H9 (cell line): ENCODE measurements around the gene ISM2. TPM values are rescaled to one million over a fixed set of nuclear protein-coding genes. Genes with fewer than 3 reads are reported as not detected.

Source experiments
- DNase-seq: peaks from one replicate; pipeline ENCODE4 v3.0.0-alpha.2; 2017
- H2AFZ ChIP-seq: one replicate; pipeline ENCODE4 v1.6.1; 2013; ENCODE audit warnings: mild to moderate bottlenecking, low read length, control low read depth, moderate library complexity
- H2AK5ac ChIP-seq: 2 replicates; pipeline ENCODE4 v1.6.1; 2013; ENCODE audit warnings: low read length, control low read depth, mixed read lengths; ENCODE audit not compliant: insufficient read length
- H2BK120ac ChIP-seq: one replicate; pipeline ENCODE4 v1.6.1; 2013; ENCODE audit warnings: low read depth, mild to moderate bottlenecking, low read length, control low read depth, inconsistent platforms; ENCODE audit not compliant: poor library complexity, severe bottlenecking
- H2BK12ac ChIP-seq: 2 replicates; pipeline ENCODE4 v1.6.1; 2013; ENCODE audit warnings: low read length, control low read depth, mixed read lengths, low read depth; ENCODE audit not compliant: insufficient read length
- H2BK15ac ChIP-seq: 2 replicates; pipeline ENCODE4 v1.6.1; 2013; ENCODE audit warnings: low read depth, low read length, control low read depth
- H2BK20ac ChIP-seq: one replicate; pipeline ENCODE4 v1.6.1; 2013; ENCODE audit warnings: low read depth, mild to moderate bottlenecking, low read length, control low read depth, inconsistent platforms; ENCODE audit not compliant: poor library complexity, severe bottlenecking
- H2BK5ac ChIP-seq: 2 replicates; pipeline ENCODE4 v1.6.1; 2013; ENCODE audit warnings: low read length, control low read depth, mixed read lengths; ENCODE audit not compliant: insufficient read length
- H3K14ac ChIP-seq: 2 replicates; pipeline ENCODE4 v1.6.1; 2013; ENCODE audit warnings: low read length, control low read depth; ENCODE audit not compliant: insufficient read depth
- H3K18ac ChIP-seq: 2 replicates; pipeline ENCODE4 v1.6.1; 2013; ENCODE audit warnings: low read depth, mild to moderate bottlenecking, mixed read lengths, low read length, control low read depth; ENCODE audit not compliant: insufficient read length
- H3K23ac ChIP-seq: 2 replicates; pipeline ENCODE4 v1.6.1; 2013; ENCODE audit warnings: low read length, control low read depth, mixed read lengths, low read depth; ENCODE audit not compliant: insufficient read length
- H3K23me2 ChIP-seq: 2 replicates; pipeline ENCODE4 v1.6.1; 2013; ENCODE audit warnings: low read depth, mild to moderate bottlenecking, mixed read lengths, low read length, control low read depth; ENCODE audit not compliant: insufficient read length, poor library complexity, severe bottlenecking
- H3K27ac ChIP-seq: 2 replicates; pipeline ENCODE4 v1.5.1; 2013; ENCODE audit warnings: low read length, control low read depth, mixed read lengths, low read depth; ENCODE audit not compliant: insufficient read length
- H3K27me3 ChIP-seq: 2 replicates; pipeline ENCODE4 v1.6.1; 2013; ENCODE audit warnings: low read length, control low read depth, inconsistent platforms; ENCODE audit not compliant: insufficient read depth
- H3K4ac ChIP-seq: 2 replicates; pipeline ENCODE4 v1.6.1; 2013; ENCODE audit warnings: low read depth, mild to moderate bottlenecking, control low read depth, inconsistent platforms, low read length, moderate library complexity
- H3K4me1 ChIP-seq: 2 replicates; pipeline ENCODE4 v1.6.1; 2013; ENCODE audit warnings: low read length, control low read depth, inconsistent platforms; ENCODE audit not compliant: insufficient read depth
- H3K4me2 ChIP-seq: 2 replicates; pipeline ENCODE4 v1.6.1; 2013; ENCODE audit warnings: low read length, control low read depth, mixed read lengths; ENCODE audit not compliant: insufficient read length, insufficient read depth
- H3K56ac ChIP-seq: 2 replicates; pipeline ENCODE4 v1.6.1; 2013; ENCODE audit warnings: low read depth, mild to moderate bottlenecking, mixed read lengths, low read length, control low read depth; ENCODE audit not compliant: insufficient read length
- H3K79me1 ChIP-seq: 2 replicates; pipeline ENCODE4 v1.6.1; 2013; ENCODE audit warnings: low read depth, mild to moderate bottlenecking, moderate library complexity, low read length, control low read depth, inconsistent platforms; ENCODE audit not compliant: insufficient read depth, poor library complexity, severe bottlenecking
- H3K79me2 ChIP-seq: 2 replicates; pipeline ENCODE4 v1.6.1; 2013; ENCODE audit warnings: low read length, control low read depth, inconsistent platforms; ENCODE audit not compliant: insufficient read depth
- H3K9ac ChIP-seq: 2 replicates; pipeline ENCODE4 v1.6.1; 2013; ENCODE audit warnings: low read length, control low read depth, mixed read lengths; ENCODE audit not compliant: insufficient read length; ENCODE audit errors: extremely low read depth
- H3K9me3 ChIP-seq: one replicate; pipeline ENCODE4 v1.6.1; 2013; ENCODE audit warnings: low read depth, low read length, inconsistent platforms; ENCODE audit not compliant: control insufficient read depth
- H3T11ph ChIP-seq: one replicate; pipeline ENCODE4 v1.6.1; 2013; ENCODE audit warnings: mild to moderate bottlenecking, low read length, control low read depth, inconsistent platforms
- H4K20me1 ChIP-seq: one replicate; pipeline ENCODE4 v1.6.1; 2013; ENCODE audit not compliant: control insufficient read depth, insufficient read length, insufficient read depth
- H4K5ac ChIP-seq: 2 replicates; pipeline ENCODE4 v1.6.1; 2013; ENCODE audit warnings: low read depth, mild to moderate bottlenecking, mixed read lengths, low read length, control low read depth; ENCODE audit not compliant: insufficient read length
- H4K8ac ChIP-seq: replicated peaks from 2 replicates; pipeline ENCODE4 v1.6.1; 2013; ENCODE audit warnings: low read length, control low read depth, mixed read lengths, low read depth; ENCODE audit not compliant: insufficient read length
- H4K91ac ChIP-seq: 2 replicates; pipeline ENCODE4 v1.6.1; 2013; ENCODE audit warnings: low read depth, mild to moderate bottlenecking, moderate library complexity, mixed read lengths, low read length, control low read depth; ENCODE audit not compliant: insufficient read length
- H3K27ac Mint-ChIP-seq, 3 experiments: 2 replicates in 2 of 3; 3 replicates in 1 of 3; pipeline ENCODE4 v1.8.0; 2020 to 2021; ENCODE audit warnings: mixed read lengths in 3 of 3, mild to moderate bottlenecking in 1 of 3, moderate library complexity in 1 of 3
- H3K27me3 Mint-ChIP-seq: 2 replicates; pipeline ENCODE4 v1.8.0; 2021; ENCODE audit warnings: low read depth, mild to moderate bottlenecking, moderate library complexity, mixed read lengths
- H3K36me3 Mint-ChIP-seq, 3 experiments: 2 replicates in 2 of 3; 3 replicates in 1 of 3; pipeline ENCODE4 v1.8.0; 2020 to 2021; ENCODE audit warnings: low read depth in 3 of 3, mixed read lengths in 3 of 3; ENCODE audit not compliant: insufficient read depth in 1 of 3
- H3K4me1 Mint-ChIP-seq, 2 experiments: 2 replicates each; pipeline ENCODE4 v1.8.0; 2020; ENCODE audit warnings: mixed read lengths in 2 of 2
- H3K4me3 Mint-ChIP-seq, 2 experiments: 2 replicates in 1 of 2; 3 replicates in 1 of 2; pipeline ENCODE4 v1.8.0; 2020 to 2021; ENCODE audit warnings: mild to moderate bottlenecking in 2 of 2, mixed read lengths in 2 of 2, moderate library complexity in 1 of 2
- H3K9me3 Mint-ChIP-seq, 2 experiments: 2 replicates in 1 of 2; 3 replicates in 1 of 2; pipeline ENCODE4 v1.8.0; 2020; ENCODE audit warnings: mild to moderate bottlenecking in 2 of 2, mixed read lengths in 2 of 2, moderate library complexity in 1 of 2
- CTCF ChIP-seq: fragments of 200-600 bp; sonication (generic); conservative IDR thresholded peaks from 3 replicates; pipeline ENCODE4 v1.8.0; 2021; ENCODE audit warnings: antibody characterized with exemption, mild to moderate bottlenecking
- WGBS: extraction: QIAGEN DNeasy Blood & Tissue Kit; methylation state at CpG from one replicate; pipeline ENCODE4 v1.1.7; 2013; ENCODE audit warnings: missing lambda C conversion rate, low lambda C conversion rate, mixed read lengths; ENCODE audit not compliant: insufficient read length; ENCODE audit errors: extremely low coverage; 5-methylcytosine and 5-hydroxymethylcytosine counted together
- total RNA-seq: library from RNA; stranded (reverse); gene quantifications from 2 replicates; pipeline ENCODE4 v1.2.1, GENCODE V29; 2021

Gene ISM2
- total RNA-seq, 1 experiment from 2014 or later = 0.39 TPM

- no peak overlapping the region for H3K27ac ChIP-seq
- no peaks in the 10 kb centered on the region for H3K9me3 ChIP-seq
- H3K79me1 ChIP-seq = no peaks in the 10 kb centered on the region
- no peak overlapping the region for H2BK15ac ChIP-seq
- H2BK20ac ChIP-seq = no peak overlapping the region
- H3K79me2 ChIP-seq = no peaks in the 10 kb centered on the region
- H3K18ac ChIP-seq = no peak overlapping the region
- Mint-ChIP-seq H3K4me3 (no peak overlapping the region; a peak in 1 of 5 replicates), H3K36me3 (peaks cover 0 to 28% (median 20%) of the 10 kb centered on the region in 3 experiments; a peak in 6 of 7 replicates), H3K27ac (peak overlapping the region in 1 of 3 experiments; percentile 53; a peak in 2 of 7 replicates), H3K27me3 (no peaks in the 10 kb centered on the region), H3K4me1 (peaks cover 2 to 4% of the 10 kb centered on the region in 2 experiments), H3K9me3 (no peaks in the 10 kb centered on the region)
- no peak overlapping the region for H2AFZ ChIP-seq
- no peak overlapping the region for H3T11ph ChIP-seq
- no peak overlapping the region for H4K8ac ChIP-seq
- no peaks in the 10 kb centered on the region; the same call in 1 of the 2 replicates for H3K27me3 ChIP-seq
- DNase-seq = no peak
- H3K4me2 ChIP-seq = no peak overlapping the region
- no peak overlapping the region for H3K4ac ChIP-seq
- no peaks in the 10 kb centered on the region for H3K4me1 ChIP-seq
- no peak overlapping the region for H2BK5ac ChIP-seq
- no peaks in the 10 kb centered on the region for H3K23me2 ChIP-seq
- no peak overlapping the region for H3K14ac ChIP-seq
- H4K5ac ChIP-seq = no peak overlapping the region
- no peak for TF ChIP-seq CTCF
- H3K9ac ChIP-seq = no peak overlapping the region
- H4K91ac ChIP-seq = no peak overlapping the region
- no peak overlapping the region for H3K56ac ChIP-seq
- H2BK12ac ChIP-seq = no peak overlapping the region
- no peak overlapping the region for H2BK120ac ChIP-seq
- H4K20me1 ChIP-seq = no peaks in the 10 kb centered on the region
- no peak overlapping the region for H3K23ac ChIP-seq
- no CpG with 5 or more reads among the region's 3 CpGs for WGBS
- H2AK5ac ChIP-seq = no peak overlapping the region
Observed at GRCh38 chr14:77543637-77544334, 45.2 kb upstream of the ISM2 start.
